ENCODE data around the gene POLRMT.
"Not testable (repeated sequence)": the region's sequence is repeated elsewhere in the genome, so short reads cannot be mapped to it uniquely, and the experiment has no call there.

Gene POLRMT

GRCh38 chr19:629515-629914 lies 3.8 kb downstream of the POLRMT start:
- not testable (repeated sequence) for DNase-seq

GRCh38 chr19:628168-628567 lies 5.2 kb downstream of the POLRMT start:
- no peak for DNase-seq

GRCh38 chr19:626566-626965 lies 6.8 kb downstream of the POLRMT start:
- not testable (repeated sequence) for DNase-seq

- no peak for DNase-seq
Observed at GRCh38 chr19:625257-625656, 8.1 kb downstream of the POLRMT start.

GRCh38 chr19:624433-625109 lies 8.8 kb downstream of the POLRMT start:
- no peak for DNase-seq

- no peak for DNase-seq
Observed at GRCh38 chr19:623974-624373, 9.4 kb downstream of the POLRMT start.

- DNase-seq, result no peak
Observed at GRCh38 chr19:623175-623916, 10.0 kb downstream of the POLRMT start.

GRCh38 chr19:622666-623065 lies 10.7 kb downstream of the POLRMT start:
- DNase-seq, result no peak

- DNase-seq, result no peak
Observed at GRCh38 chr19:621819-622218, 11.5 kb downstream of the POLRMT start.

GRCh38 chr19:621191-621590 lies 12.1 kb downstream of the POLRMT start:
- not testable (repeated sequence) for DNase-seq

- no peak for DNase-seq
Observed at GRCh38 chr19:620166-620862, 13.0 kb downstream of the POLRMT start.

- DNase-seq, result no peak
Observed at GRCh38 chr19:619286-620002, 13.9 kb downstream of the POLRMT start.

GRCh38 chr19:618674-619285 lies 14.6 kb downstream of the POLRMT start:
- DNase-seq, result no peak

- no peak for DNase-seq
Observed at GRCh38 chr19:618247-618619, 15.1 kb downstream of the POLRMT start.

GRCh38 chr19:617551-618246 lies 15.6 kb downstream of the POLRMT start:
- no peak for DNase-seq

- DNase-seq, result no peak
Observed at GRCh38 chr19:616747-617526, 16.4 kb downstream of the POLRMT start.

GRCh38 chr19:616062-616700 lies 17.2 kb downstream of the POLRMT start:
- no peak for DNase-seq

GRCh38 chr19:615619-616018 lies 17.7 kb downstream of the POLRMT start:
- DNase-seq, result no peak

- DNase-seq, result no peak
Observed at GRCh38 chr19:613732-614567, 19.4 kb downstream of the POLRMT start.
